SU-DHL-6 (cell line): ENCODE data around the gene CAMSAP1.
"Not testable (repeated sequence)": the region's sequence is repeated elsewhere in the genome, so short reads cannot be mapped to it uniquely, and the experiment has no call there.

Source experiments
- H2AFZ ChIP-seq: fragments of 200-600 bp; sonication (generic); 2 replicates; pipeline ENCODE4 v1.6.1; 2014; ENCODE audit warnings: low read depth, mild to moderate bottlenecking, moderate library complexity, mixed read lengths, antibody characterized with exemption, low read length; ENCODE audit not compliant: severe bottlenecking
- H3F3A ChIP-seq: fragments of 200-600 bp; shearing (Covaris generic); 2 replicates; pipeline ENCODE4 v1.6.0; 2016; ENCODE audit warnings: antibody characterized with exemption, mild to moderate bottlenecking; ENCODE audit not compliant: insufficient read depth
- H3K27ac ChIP-seq: fragments of 200-600 bp; sonication (generic); 2 replicates; pipeline ENCODE4 v1.5.1; 2016; ENCODE audit warnings: low read depth, mild to moderate bottlenecking, low read length, moderate library complexity, mixed read lengths
- H3K27me3 ChIP-seq: fragments of 200-600 bp; sonication (generic), shearing (Covaris generic); 2 replicates; pipeline ENCODE4 v1.6.0; 2014; ENCODE audit warnings: mild to moderate bottlenecking, low read length
- H3K36me3 ChIP-seq: fragments of 200-600 bp; sonication (generic); 2 replicates; pipeline ENCODE4 v1.6.1; 2014; ENCODE audit warnings: mild to moderate bottlenecking, low read length, mixed read lengths
- H3K4me2 ChIP-seq: fragments of 300-600, 200-600 bp; shearing (Covaris generic), sonication (generic); 2 replicates; pipeline ENCODE4 v1.6.0; 2014; ENCODE audit warnings: low read length, low read depth, mild to moderate bottlenecking; ENCODE audit not compliant: poor library complexity, severe bottlenecking
- H3K4me3 ChIP-seq: fragments of 200-600 bp; sonication (generic); 2 replicates; pipeline ENCODE4 v1.5.1; 2014; ENCODE audit warnings: antibody characterized with exemption, low read length, mild to moderate bottlenecking, mixed read lengths; ENCODE audit not compliant: insufficient read depth, poor library complexity, severe bottlenecking
- H3K79me2 ChIP-seq: fragments of 200-600 bp; sonication (generic); 2 replicates; pipeline ENCODE4 v1.6.1; 2014; ENCODE audit warnings: mild to moderate bottlenecking, low read length, moderate library complexity; ENCODE audit not compliant: insufficient read depth
- H3K9ac ChIP-seq: fragments of 200-600 bp; sonication (generic); 2 replicates; pipeline ENCODE4 v1.7.0; 2014; ENCODE audit warnings: mild to moderate bottlenecking, low read length
- H3K9me2 ChIP-seq: fragments of 200-600 bp; sonication (generic); replicated peaks from 2 replicates; pipeline ENCODE4 v1.6.1; 2014; ENCODE audit warnings: low read length; ENCODE audit not compliant: insufficient read depth
- H3K9me3 ChIP-seq: fragments of 200-600 bp; sonication (generic); 2 replicates; pipeline ENCODE4 v1.6.1; 2014; ENCODE audit warnings: low read length, mixed read lengths; ENCODE audit not compliant: insufficient read depth
- H4K20me1 ChIP-seq: fragments of 200-600 bp; sonication (generic); 2 replicates; pipeline ENCODE4 v1.6.1; 2014; ENCODE audit warnings: low read depth, mild to moderate bottlenecking, antibody characterized with exemption, low read length, moderate library complexity, mixed read lengths
- CTCF ChIP-seq: fragments of 200-600 bp; sonication (generic); IDR thresholded peaks from one replicate; pipeline ENCODE4 v1.5.1; 2017; ENCODE audit warnings: antibody characterized with exemption, mild to moderate bottlenecking, low read length, moderate library complexity; ENCODE audit not compliant: insufficient read depth, poor library complexity, severe bottlenecking
- EZH2phosphoT487 ChIP-seq: fragments of 200-600 bp; sonication (generic), shearing (Covaris generic); conservative IDR thresholded peaks from 2 replicates; pipeline ENCODE4 v1.6.1; 2018; ENCODE audit warnings: mild to moderate bottlenecking, antibody characterized with exemption, low read length, moderate library complexity, mixed read lengths

CAMSAP1 gene

GRCh38 chr9:135948446-135948845, 41.1 kb upstream of the CAMSAP1 start:
- TF ChIP-seq EZH2phosphoT487 (no peak), CTCF (no peak)
- Histone ChIP-seq H3K27ac (no peak overlapping the region), H3K9me3 (no peaks in the 10 kb centered on the region), H3K9ac (no peak overlapping the region), H3K27me3 (no peaks in the 10 kb centered on the region), H3K79me2 (no peaks in the 10 kb centered on the region), H3K36me3 (no peaks in the 10 kb centered on the region), H3K4me3 (no peak overlapping the region), H2AFZ (no peak overlapping the region), H3K4me2 (no peak overlapping the region), H4K20me1 (no peaks in the 10 kb centered on the region), H3K9me2 (no peaks in the 10 kb centered on the region), H3F3A (no peaks in the 10 kb centered on the region)

GRCh38 chr9:135947582-135947981, 40.2 kb upstream of the CAMSAP1 start:
- H3K27me3 ChIP-seq = no peaks in the 10 kb centered on the region
- no peak for TF ChIP-seq CTCF
- TF ChIP-seq EZH2phosphoT487 = no peak
- no peaks in the 10 kb centered on the region for H4K20me1 ChIP-seq
- H3K9me2 ChIP-seq = no peaks in the 10 kb centered on the region
- H3K79me2 ChIP-seq = no peaks in the 10 kb centered on the region
- no peaks in the 10 kb centered on the region for H3K9me3 ChIP-seq
- H3F3A ChIP-seq = no peaks in the 10 kb centered on the region
- H3K36me3 ChIP-seq = no peaks in the 10 kb centered on the region
- H3K4me3 ChIP-seq = no peak overlapping the region
- H2AFZ ChIP-seq = no peak overlapping the region
- no peak overlapping the region for H3K4me2 ChIP-seq
- H3K9ac ChIP-seq = no peak overlapping the region
- H3K27ac ChIP-seq = no peak overlapping the region

GRCh38 chr9:135947105-135947504, 39.8 kb upstream of the CAMSAP1 start:
- H3K27ac ChIP-seq, H2AFZ ChIP-seq, H3K36me3 ChIP-seq, H3K4me2 ChIP-seq, H3K79me2 ChIP-seq, H3K9ac ChIP-seq, H3K4me3 ChIP-seq, H3K27me3 ChIP-seq, H3K9me2 ChIP-seq, H4K20me1 ChIP-seq, H3F3A ChIP-seq, H3K9me3 ChIP-seq: not testable (repeated sequence)

- Histone ChIP-seq H3K9me3 (no peaks in the 10 kb centered on the region), H3K9me2 (no peaks in the 10 kb centered on the region), H3K27ac (no peak overlapping the region), H3K4me3 (no peak overlapping the region), H3K9ac (no peak overlapping the region), H3K36me3 (no peaks in the 10 kb centered on the region), H3F3A (no peaks in the 10 kb centered on the region), H2AFZ (no peak overlapping the region), H3K4me2 (no peak overlapping the region), H3K79me2 (no peaks in the 10 kb centered on the region), H4K20me1 (no peaks in the 10 kb centered on the region), H3K27me3 (no peaks in the 10 kb centered on the region)
- TF ChIP-seq CTCF (no peak), EZH2phosphoT487 (no peak)
Measured at GRCh38 chr9:135946392-135946994, 39.1 kb upstream of the CAMSAP1 start.
